HUDEP-2 (cell line): ENCODE results near the gene TWSG1.
A peak's percentile ranks its signal among the peaks of the same experiment; 100 is the strongest.
"Not testable (repeated sequence)": the region's sequence is repeated elsewhere in the genome, so short reads cannot be mapped to it uniquely, and the experiment has no call there.

Experiments
- DNase-seq, 76 experiments: peaks; one replicate each; lab custom pipeline; 2025; ENCODE audit not compliant: unreplicated experiment in 76 of 76; lab: John Stamatoyannopoulos, UW

Gene TWSG1

GRCh38 chr18:9334973-9335696, 562 bp downstream of the TWSG1 start:
- peak in 40 of 76 experiments; percentile 1 to 79 (median 26) for DNase-seq

- no peak for DNase-seq
These were observed 1.1 kb downstream of the TWSG1 start for GRCh38 chr18:9335697-9336045.

GRCh38 chr18:9336827-9337226, 2.3 kb downstream of the TWSG1 start:
- DNase-seq: no peak

DNA sequence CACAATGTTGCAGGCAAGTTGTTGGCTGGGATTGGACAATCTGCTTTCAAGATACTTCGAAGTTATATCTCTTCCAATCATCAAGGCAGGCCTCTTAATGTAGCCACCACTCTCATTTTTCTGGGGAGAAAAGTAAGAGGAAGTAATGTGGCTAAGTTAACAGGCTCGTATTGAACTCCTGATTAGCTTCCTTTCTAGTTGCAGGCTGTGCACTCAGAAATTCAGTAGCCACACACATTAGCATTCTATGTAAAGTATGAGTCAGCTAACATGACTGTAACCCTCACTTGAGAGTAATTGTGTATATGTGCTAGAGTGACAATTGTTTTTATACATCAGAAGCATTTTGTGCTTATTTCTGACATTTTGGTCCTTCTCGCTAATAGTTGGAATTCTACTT, 3.3 kb downstream of the TWSG1 start:
- peak in 7 of 76 experiments; percentile 0 to 48 (median 6) for DNase-seq

- DNase-seq: no peak
These were observed 5.9 kb downstream of the TWSG1 start for GRCh38 chr18:9340472-9340871.

DNA sequence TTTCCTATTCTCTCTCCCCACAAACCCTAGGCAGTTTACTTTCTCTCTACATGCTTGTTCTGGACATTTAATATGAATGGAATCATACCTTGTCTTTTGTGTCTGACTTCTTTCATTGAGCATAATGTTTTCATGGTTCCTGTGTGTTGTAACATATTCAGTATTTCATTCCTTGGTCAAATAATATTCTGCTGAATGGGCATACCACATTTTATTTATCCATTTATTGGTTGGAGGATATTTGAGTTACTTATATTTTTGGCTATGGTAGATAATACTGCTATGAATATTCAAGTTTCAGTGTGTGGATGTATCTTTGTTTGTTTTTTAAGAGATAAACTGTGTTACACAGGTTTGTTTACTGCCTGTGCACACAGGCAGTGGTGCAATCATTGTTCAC, 9.0 kb downstream of the TWSG1 start:
- DNase-seq: no peak

DNA sequence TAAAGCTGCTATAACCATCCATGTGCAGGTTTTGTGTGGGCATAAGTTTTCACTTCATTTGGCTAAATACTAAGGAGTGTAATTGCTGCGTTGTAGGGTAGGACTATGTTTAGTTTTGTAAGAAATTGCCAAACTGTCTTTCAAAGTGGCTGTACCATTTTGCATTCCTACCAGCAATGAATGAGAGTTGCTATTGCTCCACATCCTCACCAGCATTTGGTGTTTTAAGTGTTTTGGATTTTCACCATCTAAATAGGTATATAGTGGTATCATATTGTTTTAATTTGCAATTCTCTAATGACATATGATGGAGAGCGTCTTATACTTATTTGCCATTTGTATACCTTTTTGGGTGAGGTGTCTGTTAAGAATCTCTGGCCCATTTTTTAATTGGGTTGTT, 12.2 kb downstream of the TWSG1 start:
- DNase-seq: no peak

DNA sequence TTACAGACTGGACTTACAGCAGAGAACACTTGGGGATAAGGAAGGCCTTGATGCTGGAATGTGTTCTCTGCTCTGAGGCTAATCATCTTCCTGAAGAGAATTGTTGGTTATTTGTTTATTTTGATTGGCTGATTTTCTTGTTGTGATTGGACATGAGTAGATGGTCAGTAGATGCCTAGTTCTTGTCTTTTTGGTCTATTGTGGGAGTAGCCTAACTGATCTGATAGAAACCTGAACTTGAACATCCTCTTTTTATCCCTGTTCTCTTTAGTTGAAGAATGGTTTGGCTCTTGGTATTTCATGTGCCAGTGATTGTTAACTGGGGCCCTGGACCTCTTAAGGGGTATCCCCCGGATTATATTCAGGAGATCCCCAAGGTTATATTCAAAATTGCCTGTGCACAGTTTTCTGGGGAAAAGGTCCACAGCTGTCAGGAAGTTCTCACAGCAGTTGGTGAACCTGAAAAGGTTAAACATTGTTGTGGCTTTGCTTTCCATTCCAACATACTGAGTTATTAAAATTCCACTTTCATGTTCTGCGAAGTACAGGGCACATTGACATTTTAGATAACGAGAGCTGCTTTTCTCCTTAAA, 13.6 kb downstream of the TWSG1 start:
- DNase-seq: no peak

- DNase-seq: no peak
These were observed 14.2 kb downstream of the TWSG1 start for GRCh38 chr18:9348766-9349165.

DNA sequence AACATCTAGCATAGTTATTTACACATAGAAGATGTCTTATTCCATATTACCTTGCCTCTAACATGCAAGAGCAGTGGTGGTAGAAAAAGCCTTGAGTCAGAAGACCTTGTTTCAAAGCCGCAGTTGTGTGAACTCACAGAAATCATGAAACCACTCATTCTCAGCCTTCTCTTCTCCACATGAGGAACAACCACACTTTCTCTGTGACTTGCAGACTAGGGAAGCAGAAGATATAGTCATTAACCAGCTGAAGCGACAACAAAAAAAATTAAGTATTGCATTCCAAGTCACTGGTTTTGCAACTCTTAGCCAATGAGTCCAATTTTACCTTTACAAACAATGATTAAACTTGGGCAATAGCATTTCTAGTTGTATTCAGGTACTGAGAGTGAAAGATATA, 19.0 kb downstream of the TWSG1 start:
- DNase-seq: no peak

GRCh38 chr18:9354256-9354655, 19.7 kb downstream of the TWSG1 start:
- DNase-seq: no peak

DNA sequence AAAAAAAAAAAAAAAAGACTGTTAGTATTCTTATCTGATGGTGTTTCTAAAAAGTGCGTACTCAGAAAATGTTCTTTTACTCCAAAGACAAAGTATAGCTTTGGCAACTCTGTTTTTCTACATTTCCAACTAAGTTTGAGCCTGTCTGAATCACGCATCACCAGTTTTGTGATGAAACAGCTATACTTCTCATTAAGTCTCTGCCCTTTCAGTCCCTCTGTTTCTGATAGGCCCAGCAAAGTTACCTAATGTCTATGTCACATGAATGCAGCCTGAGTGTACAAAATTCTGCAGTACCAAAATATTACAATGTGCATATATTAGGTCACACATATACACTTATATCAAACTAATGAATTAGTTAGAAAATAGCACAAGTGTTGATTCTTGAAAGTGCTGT, 22.4 kb downstream of the TWSG1 start:
- DNase-seq: no peak

GRCh38 chr18:9359796-9360195, 25.2 kb downstream of the TWSG1 start:
- DNase-seq: no peak

- no peak for DNase-seq
These were observed 26.6 kb downstream of the TWSG1 start for GRCh38 chr18:9361191-9361590.

GRCh38 chr18:9362869-9363268, 28.3 kb downstream of the TWSG1 start:
- no peak for DNase-seq

DNA sequence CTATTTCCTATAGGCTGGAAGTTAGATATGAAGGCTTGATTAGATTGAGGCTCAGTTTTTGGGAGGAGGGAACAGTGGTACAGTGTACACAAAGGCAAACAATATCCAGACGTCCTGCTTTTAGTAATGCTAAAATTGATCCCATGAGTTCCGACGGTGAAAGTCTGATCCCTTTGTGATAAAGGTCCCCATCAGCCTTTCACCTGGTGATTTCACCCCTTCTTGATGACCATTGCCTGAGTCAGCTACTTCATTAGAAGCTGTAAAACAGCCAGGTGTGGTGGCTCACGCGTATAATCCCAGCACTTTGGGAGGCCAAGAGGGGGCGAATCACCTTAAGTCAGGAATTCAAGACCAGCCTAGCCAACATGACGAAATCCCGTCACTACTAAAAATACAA, 29.7 kb downstream of the TWSG1 start:
- no peak for DNase-seq

DNA sequence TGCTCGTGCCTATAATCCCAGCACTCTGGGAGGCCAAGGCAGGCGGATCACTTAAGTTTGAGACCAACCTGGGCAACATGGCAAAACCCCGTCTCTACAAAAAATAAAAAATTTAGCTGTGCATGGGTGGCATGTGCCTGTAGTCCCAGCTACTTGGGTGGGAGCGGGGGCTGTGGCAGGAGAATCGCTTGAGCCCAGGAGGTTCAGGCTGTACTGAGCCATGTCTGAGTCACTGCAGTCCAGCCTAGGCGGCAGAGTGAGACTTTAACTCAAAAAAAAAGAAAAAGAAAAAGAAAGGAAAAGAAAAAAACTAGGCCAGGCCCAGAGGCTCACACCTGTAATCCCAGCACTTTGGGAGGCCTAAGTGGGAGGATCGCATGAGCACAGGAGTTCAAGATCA, 30.8 kb downstream of the TWSG1 start:
- DNase-seq: no peak

- DNase-seq: no peak
These were observed 31.6 kb downstream of the TWSG1 start for GRCh38 chr18:9366126-9366714.

- not testable (repeated sequence) for DNase-seq
These were observed 38.7 kb downstream of the TWSG1 start for GRCh38 chr18:9373254-9373653.

DNA sequence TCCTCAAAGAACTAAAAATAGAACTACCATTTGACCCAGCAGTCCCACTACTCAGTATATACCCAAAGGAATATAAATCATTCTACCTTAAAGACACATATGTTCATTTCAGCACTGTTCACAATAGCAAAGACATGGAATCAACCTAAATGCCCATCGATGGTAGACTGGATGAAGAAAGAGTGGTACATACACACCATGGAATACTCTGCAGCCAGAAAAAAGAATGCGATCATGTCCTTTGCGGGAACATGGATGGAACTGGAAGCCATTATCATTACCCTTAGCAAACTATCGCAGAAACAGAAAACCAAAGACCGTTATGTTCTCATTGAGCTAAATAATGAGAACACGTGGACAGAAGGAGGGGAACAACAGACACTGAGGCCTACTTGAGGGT, 44.5 kb downstream of the TWSG1 start:
- no peak for DNase-seq

DNA sequence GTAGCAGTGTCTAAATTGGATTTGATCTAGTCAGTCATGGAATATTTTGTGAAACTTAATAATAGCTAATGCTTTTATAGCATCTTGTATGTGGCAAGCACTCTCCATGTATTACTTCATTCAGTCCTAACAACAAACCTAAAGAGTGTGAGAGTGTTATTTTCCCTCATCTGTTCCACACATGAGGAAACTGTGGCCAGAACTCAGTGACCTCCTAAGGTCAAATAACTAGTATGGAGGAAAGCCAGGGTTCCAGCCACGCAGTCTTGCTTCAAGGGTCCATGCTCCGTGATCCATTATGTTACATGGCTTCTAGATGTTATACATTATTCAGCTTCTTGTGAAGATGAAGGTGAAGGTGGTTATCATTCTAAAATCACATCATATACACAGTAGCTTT, 45.5 kb downstream of the TWSG1 start:
- DNase-seq: no peak

DNA sequence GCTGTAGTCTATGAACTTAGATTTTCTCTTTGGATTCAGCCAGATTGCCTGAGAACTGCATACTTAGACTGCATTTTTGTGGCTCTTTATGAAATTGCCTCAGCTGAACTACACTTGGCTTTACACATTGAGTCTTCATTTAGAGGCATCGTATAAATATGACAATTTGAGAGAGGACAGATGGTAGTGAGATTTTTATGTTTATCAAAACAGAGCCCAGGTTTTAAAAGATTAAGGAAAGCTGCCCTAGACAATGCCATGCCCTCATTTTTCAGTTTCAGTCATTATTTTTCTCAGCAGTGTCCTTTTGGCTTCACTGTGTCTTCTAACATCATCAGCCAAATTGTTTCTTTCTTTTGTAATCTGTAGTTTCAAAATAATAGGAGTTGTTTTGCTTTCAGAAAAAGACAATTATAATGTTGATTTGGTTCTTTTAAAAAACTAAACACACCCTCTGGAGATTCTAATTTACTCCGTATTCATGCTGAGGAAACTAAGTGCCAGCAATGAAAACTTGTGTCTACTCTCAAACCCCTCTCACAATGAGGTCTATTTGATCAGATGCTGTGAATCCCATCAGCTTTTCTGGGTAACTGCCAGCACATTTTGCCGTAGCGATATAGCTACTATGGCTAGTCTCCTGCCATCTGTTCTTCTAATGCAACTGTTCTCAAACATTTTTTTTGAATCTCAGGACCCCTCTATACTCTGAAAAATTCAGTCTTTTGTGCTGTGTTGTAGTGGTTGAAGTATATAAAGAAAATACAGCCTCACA, 46.2 kb downstream of the TWSG1 start:
- no peak for DNase-seq
